Liver (tissue), 9 donors: Measurements from ENCODE around the gene P3H2. TPM values are rescaled to one million over a fixed set of nuclear protein-coding genes. Genes with fewer than 3 reads are reported as not detected.

Experiments
- DNase-seq: peaks from one replicate; pipeline ENCODE4 v3.0.0-alpha.2; 2017; ENCODE audit warnings: low spot score
- H3K27ac ChIP-seq, 2 donors: one replicate each; pipeline ENCODE4 v1.7.0; 2013; ENCODE audit warnings: inconsistent platforms in 2 of 2, low read length in 2 of 2, control low read depth in 1 of 2, low read depth in 1 of 2, mild to moderate bottlenecking in 1 of 2
- H3K27me3 ChIP-seq, 4 donors: one replicate each; pipeline versions ENCODE4 v1.6.1 to v1.7.0; 2013; ENCODE audit warnings: low read length in 3 of 4, inconsistent platforms in 1 of 4, mild to moderate bottlenecking in 1 of 4, moderate library complexity in 1 of 4; ENCODE audit not compliant: control insufficient read depth in 4 of 4, insufficient read depth in 4 of 4
- H3K36me3 ChIP-seq, 4 donors: one replicate each; pipeline versions ENCODE4 v1.6.1 to v1.7.0; 2013; ENCODE audit warnings: low read length in 3 of 4, mild to moderate bottlenecking in 3 of 4, low read depth in 1 of 4, moderate library complexity in 1 of 4; ENCODE audit not compliant: control insufficient read depth in 4 of 4, insufficient read depth in 3 of 4
- H3K4me1 ChIP-seq, 4 donors: one replicate each; pipeline versions ENCODE4 v1.6.1 to v1.7.0; 2013; ENCODE audit warnings: low read length in 3 of 4, mild to moderate bottlenecking in 3 of 4, moderate library complexity in 1 of 4; ENCODE audit not compliant: control insufficient read depth in 4 of 4, insufficient read depth in 4 of 4
- H3K4me3 ChIP-seq, 3 donors: one replicate each; pipeline versions ENCODE4 v1.6.1 to v1.7.0; 2013; ENCODE audit warnings: low read length in 3 of 3, control low read depth in 1 of 3, low read depth in 1 of 3, mild to moderate bottlenecking in 1 of 3
- H3K9ac ChIP-seq, 2 donors: one replicate each; pipeline ENCODE4 v1.7.0; 2013; ENCODE audit warnings: low read length in 2 of 2, mild to moderate bottlenecking in 2 of 2, moderate library complexity in 2 of 2, control low read depth in 1 of 2, low read depth in 1 of 2
- H3K9me3 ChIP-seq, 4 donors: one replicate each; pipeline versions ENCODE4 v1.6.1 to v1.7.0; 2013; ENCODE audit warnings: low read length in 3 of 4; ENCODE audit not compliant: control insufficient read depth in 4 of 4
- EGR1 ChIP-seq, 2 donors: IDR thresholded peaks; 2 replicates each; pipeline ENCODE4 v1.6.1; 2016 to 2018; ENCODE audit warnings: antibody characterized with exemption in 2 of 2, low read depth in 2 of 2
- FOXA1 ChIP-seq: IDR thresholded peaks from 2 replicates; pipeline ENCODE4 v1.6.1; 2016; ENCODE audit warnings: antibody characterized with exemption
- FOXA2 ChIP-seq: IDR thresholded peaks from 2 replicates; pipeline ENCODE4 v1.6.1; 2016; ENCODE audit warnings: antibody characterized with exemption
- GABPA ChIP-seq, 2 donors: IDR thresholded peaks in 1 of 2; conservative IDR thresholded peaks in 1 of 2; 2 replicates each; pipeline ENCODE4 v1.6.1; 2016; ENCODE audit warnings: antibody characterized with exemption in 2 of 2, mild to moderate bottlenecking in 1 of 2, moderate library complexity in 1 of 2
- HNF4A ChIP-seq, 2 donors: conservative IDR thresholded peaks; 2 replicates each; pipeline ENCODE4 v1.6.1; 2016; ENCODE audit warnings: antibody characterized with exemption in 2 of 2, mild to moderate bottlenecking in 2 of 2
- HNF4G ChIP-seq: IDR thresholded peaks from 2 replicates; pipeline ENCODE4 v1.6.1; 2016; ENCODE audit warnings: antibody characterized with exemption
- JUND ChIP-seq, 2 donors: IDR thresholded peaks; 2 replicates each; pipeline ENCODE4 v1.6.1; 2016; ENCODE audit warnings: antibody characterized with exemption in 2 of 2
- NR2F2 ChIP-seq: IDR thresholded peaks from 2 replicates; pipeline ENCODE4 v1.6.1; 2016; ENCODE audit warnings: antibody characterized with exemption
- RAD21 ChIP-seq, 2 donors: IDR thresholded peaks; 2 replicates each; pipeline ENCODE4 v1.6.1; 2016; ENCODE audit warnings: antibody characterized with exemption in 2 of 2, mild to moderate bottlenecking in 2 of 2
- RXRA ChIP-seq, 2 donors: IDR thresholded peaks; 2 replicates each; pipeline ENCODE4 v1.6.1; 2017 to 2018; ENCODE audit warnings: antibody characterized with exemption in 2 of 2, mild to moderate bottlenecking in 1 of 2
- SP1 ChIP-seq: IDR thresholded peaks from 2 replicates; pipeline ENCODE4 v1.6.1; 2018; ENCODE audit warnings: antibody characterized with exemption, mild to moderate bottlenecking
- TAF1 ChIP-seq: conservative IDR thresholded peaks from 2 replicates; pipeline ENCODE4 v1.6.1; 2016; ENCODE audit warnings: antibody characterized with exemption, mild to moderate bottlenecking
- WGBS: extraction: QIAGEN DNeasy Blood & Tissue Kit; methylation state at CpG from one replicate; pipeline ENCODE4 v1.1.7; 2013; 5-methylcytosine and 5-hydroxymethylcytosine counted together
- polyA plus RNA-seq, 2 donors: library from polyadenylated mRNA; stranded (reverse) in 1 of 2; unstranded in 1 of 2; fragments of 200-250 nt in 1 of 2; fragments of >200 nt in 1 of 2; fragmentation: Nextera tagmentation in 1 of 2; extraction: Ambion mirVana in 1 of 2; gene quantifications; one replicate each; pipeline versions ENCODE4 v1.2.1 to v1.2.3, GENCODE V29; 2013 to 2015
- total RNA-seq, 2 donors: library from RNA; depleted of rRNA; stranded (reverse); fragments of >200 nt; gene quantifications; one replicate each; pipeline ENCODE4 v1.2.3, GENCODE V29; 2014
- TF ChIP-seq, protein P1 (sequence below): IDR thresholded peaks from 2 replicates; pipeline ENCODE4 v1.6.1; 2016; ENCODE audit warnings: antibody characterized with exemption
- TF ChIP-seq, protein P2 (sequence below): IDR thresholded peaks from 2 replicates; pipeline ENCODE4 v1.6.1; 2016; ENCODE audit warnings: antibody characterized with exemption
- TF ChIP-seq, protein P3 (sequence below): IDR thresholded peaks from 2 replicates; pipeline ENCODE4 v1.6.1; 2016; ENCODE audit warnings: antibody characterized with exemption
- TF ChIP-seq, protein P4 (sequence below): fragments of 150-350 bp; IDR thresholded peaks from 2 replicates; pipeline ENCODE4 v1.5.1; 2017; ENCODE audit warnings: improper control_type of control experiment, low read depth, low read length; ENCODE audit not compliant: missing input control
- TF ChIP-seq, protein P5 (sequence below): IDR thresholded peaks from 2 replicates; pipeline ENCODE4 v1.6.1; 2016; ENCODE audit warnings: antibody characterized with exemption, mild to moderate bottlenecking
- donor health status: healthy.
- donor health status: healthy.
- donor health status: healthy.
- donor health status: healthy.
- donor health status: healthy.

P3H2 gene
- total and polyA plus RNA-seq, 4 donors, result 1.9 to 6.9 (median 4.1) TPM

DNA sequence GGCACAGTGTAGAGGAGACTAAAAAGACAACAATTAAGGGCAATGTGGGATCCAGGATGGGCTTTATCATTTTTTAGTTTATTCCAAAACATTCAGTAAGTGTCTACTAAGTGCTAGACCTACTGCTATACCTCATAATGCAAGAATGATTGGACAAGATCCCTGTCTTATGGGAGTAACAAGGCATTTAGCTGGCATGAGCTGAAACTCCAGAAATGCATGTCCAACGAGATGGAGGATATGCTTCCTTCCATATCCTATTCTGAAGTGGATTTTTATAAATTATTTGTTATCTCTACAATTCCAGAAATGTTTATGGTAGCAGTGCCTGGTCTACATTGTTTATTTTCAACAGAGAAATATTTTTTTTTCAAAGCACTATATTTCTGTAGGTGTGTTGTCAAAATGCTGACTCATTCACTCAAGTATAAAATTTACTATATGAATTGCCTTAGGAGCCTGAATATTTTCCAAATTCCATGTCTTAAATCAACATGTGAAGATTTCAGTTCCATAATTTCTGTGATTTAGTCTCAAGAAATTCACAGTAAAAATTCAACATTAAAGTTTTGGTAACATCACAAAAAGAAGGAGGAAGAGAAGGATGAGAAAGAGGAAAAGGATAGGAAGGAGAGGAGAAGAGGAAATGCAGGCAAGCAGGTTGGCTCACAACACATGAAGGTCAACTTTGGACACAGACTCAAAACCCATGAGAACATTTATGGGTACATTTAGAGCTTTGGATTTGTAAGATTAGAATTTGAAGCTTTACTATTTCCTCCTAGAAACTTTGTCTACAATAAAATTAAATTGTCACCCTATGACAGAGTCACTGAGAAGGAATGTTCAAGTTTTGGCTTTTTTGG, 88.6 kb downstream of the P3H2 start:
- H3K9ac ChIP-seq, result no peak overlapping the region
- H3K9me3 ChIP-seq, result no peaks in the 10 kb centered on the region
- H3K4me1 ChIP-seq, result no peaks in the 10 kb centered on the region
- DNase-seq, result no peak
- no peaks in the 10 kb centered on the region for H3K36me3 ChIP-seq
- TF ChIP-seq RAD21 (IDR thresholded peaks at IDR 0.05) (no peak), HNF4A (conservative IDR thresholded peaks at IDR 0.05) (no peak)
- H3K4me3 ChIP-seq, result no peak overlapping the region
- peaks cover 0 to 2% (median 0%) of the 10 kb centered on the region in 4 donors for H3K27me3 ChIP-seq
- WGBS, result 58% methylated on average over 1 of the region's 1 CpG
- H3K27ac ChIP-seq, result no peak overlapping the region

DNA sequence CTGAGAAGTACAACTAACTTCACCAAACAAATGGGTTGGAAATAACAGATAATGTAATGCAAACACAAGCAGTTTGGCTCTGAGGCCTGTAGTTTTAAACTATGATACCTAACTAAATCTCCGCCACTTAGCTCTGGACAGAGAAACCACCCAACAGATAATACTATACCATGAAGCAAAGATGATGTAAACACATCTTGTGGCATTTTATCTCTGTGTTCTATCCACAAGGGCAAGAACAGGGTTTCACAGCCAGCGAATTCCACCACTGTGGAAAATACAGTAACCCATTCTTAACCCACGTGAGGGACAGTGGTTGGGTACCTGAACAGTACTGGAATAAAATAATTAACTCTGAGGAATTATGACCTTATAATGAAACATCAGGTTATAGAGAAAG, 93.6 kb downstream of the P3H2 start:
- Histone ChIP-seq H3K9me3 (no peaks in the 10 kb centered on the region), H3K27ac (no peak overlapping the region), H3K27me3 (no peaks in the 10 kb centered on the region), H3K4me3 (no peak overlapping the region), H3K9ac (no peak overlapping the region), H3K4me1 (no peaks in the 10 kb centered on the region), H3K36me3 (no peaks in the 10 kb centered on the region)
- DNase-seq, result no peak
- 93% methylated on average over 3 of the region's 3 CpGs for WGBS
- TF ChIP-seq, protein P1, sequence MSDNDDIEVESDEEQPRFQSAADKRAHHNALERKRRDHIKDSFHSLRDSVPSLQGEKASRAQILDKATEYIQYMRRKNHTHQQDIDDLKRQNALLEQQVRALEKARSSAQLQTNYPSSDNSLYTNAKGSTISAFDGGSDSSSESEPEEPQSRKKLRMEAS, result no peak
- TF ChIP-seq RAD21 (IDR thresholded peaks at IDR 0.05), result no peak
- no peak for TF ChIP-seq SP1
- TF ChIP-seq, protein P2, sequence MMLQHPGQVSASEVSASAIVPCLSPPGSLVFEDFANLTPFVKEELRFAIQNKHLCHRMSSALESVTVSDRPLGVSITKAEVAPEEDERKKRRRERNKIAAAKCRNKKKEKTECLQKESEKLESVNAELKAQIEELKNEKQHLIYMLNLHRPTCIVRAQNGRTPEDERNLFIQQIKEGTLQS, result no peak
- TF ChIP-seq TAF1, result no peak
- TF ChIP-seq GABPA (IDR thresholded peaks at IDR 0.05 in 1 of 2, conservative IDR thresholded peaks at IDR 0.05 in 1 of 2), result no peak
- no peak for TF ChIP-seq HNF4A (conservative IDR thresholded peaks at IDR 0.05)
- TF ChIP-seq FOXA2, result no peak
- no peak for TF ChIP-seq JUND (IDR thresholded peaks at IDR 0.05)
- TF ChIP-seq HNF4G, result no peak
- TF ChIP-seq, protein P3, sequence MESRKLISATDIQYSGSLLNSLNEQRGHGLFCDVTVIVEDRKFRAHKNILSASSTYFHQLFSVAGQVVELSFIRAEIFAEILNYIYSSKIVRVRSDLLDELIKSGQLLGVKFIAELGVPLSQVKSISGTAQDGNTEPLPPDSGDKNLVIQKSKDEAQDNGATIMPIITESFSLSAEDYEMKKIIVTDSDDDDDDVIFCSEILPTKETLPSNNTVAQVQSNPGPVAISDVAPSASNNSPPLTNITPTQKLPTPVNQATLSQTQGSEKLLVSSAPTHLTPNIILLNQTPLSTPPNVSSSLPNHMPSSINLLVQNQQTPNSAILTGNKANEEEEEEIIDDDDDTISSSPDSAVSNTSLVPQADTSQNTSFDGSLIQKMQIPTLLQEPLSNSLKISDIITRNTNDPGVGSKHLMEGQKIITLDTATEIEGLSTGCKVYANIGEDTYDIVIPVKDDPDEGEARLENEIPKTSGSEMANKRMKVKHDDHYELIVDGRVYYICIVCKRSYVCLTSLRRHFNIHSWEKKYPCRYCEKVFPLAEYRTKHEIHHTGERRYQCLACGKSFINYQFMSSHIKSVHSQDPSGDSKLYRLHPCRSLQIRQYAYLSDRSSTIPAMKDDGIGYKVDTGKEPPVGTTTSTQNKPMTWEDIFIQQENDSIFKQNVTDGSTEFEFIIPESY, result no peak
- TF ChIP-seq NR2F2, result no peak
- TF ChIP-seq, protein P4, sequence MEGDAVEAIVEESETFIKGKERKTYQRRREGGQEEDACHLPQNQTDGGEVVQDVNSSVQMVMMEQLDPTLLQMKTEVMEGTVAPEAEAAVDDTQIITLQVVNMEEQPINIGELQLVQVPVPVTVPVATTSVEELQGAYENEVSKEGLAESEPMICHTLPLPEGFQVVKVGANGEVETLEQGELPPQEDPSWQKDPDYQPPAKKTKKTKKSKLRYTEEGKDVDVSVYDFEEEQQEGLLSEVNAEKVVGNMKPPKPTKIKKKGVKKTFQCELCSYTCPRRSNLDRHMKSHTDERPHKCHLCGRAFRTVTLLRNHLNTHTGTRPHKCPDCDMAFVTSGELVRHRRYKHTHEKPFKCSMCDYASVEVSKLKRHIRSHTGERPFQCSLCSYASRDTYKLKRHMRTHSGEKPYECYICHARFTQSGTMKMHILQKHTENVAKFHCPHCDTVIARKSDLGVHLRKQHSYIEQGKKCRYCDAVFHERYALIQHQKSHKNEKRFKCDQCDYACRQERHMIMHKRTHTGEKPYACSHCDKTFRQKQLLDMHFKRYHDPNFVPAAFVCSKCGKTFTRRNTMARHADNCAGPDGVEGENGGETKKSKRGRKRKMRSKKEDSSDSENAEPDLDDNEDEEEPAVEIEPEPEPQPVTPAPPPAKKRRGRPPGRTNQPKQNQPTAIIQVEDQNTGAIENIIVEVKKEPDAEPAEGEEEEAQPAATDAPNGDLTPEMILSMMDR, result no peak
- TF ChIP-seq FOXA1, result no peak
- TF ChIP-seq EGR1 (IDR thresholded peaks at IDR 0.05; ENCODE audit: low read depth in 2 of 2), result no peak
- no peak for TF ChIP-seq RXRA (IDR thresholded peaks at IDR 0.05)
- TF ChIP-seq, protein P5, sequence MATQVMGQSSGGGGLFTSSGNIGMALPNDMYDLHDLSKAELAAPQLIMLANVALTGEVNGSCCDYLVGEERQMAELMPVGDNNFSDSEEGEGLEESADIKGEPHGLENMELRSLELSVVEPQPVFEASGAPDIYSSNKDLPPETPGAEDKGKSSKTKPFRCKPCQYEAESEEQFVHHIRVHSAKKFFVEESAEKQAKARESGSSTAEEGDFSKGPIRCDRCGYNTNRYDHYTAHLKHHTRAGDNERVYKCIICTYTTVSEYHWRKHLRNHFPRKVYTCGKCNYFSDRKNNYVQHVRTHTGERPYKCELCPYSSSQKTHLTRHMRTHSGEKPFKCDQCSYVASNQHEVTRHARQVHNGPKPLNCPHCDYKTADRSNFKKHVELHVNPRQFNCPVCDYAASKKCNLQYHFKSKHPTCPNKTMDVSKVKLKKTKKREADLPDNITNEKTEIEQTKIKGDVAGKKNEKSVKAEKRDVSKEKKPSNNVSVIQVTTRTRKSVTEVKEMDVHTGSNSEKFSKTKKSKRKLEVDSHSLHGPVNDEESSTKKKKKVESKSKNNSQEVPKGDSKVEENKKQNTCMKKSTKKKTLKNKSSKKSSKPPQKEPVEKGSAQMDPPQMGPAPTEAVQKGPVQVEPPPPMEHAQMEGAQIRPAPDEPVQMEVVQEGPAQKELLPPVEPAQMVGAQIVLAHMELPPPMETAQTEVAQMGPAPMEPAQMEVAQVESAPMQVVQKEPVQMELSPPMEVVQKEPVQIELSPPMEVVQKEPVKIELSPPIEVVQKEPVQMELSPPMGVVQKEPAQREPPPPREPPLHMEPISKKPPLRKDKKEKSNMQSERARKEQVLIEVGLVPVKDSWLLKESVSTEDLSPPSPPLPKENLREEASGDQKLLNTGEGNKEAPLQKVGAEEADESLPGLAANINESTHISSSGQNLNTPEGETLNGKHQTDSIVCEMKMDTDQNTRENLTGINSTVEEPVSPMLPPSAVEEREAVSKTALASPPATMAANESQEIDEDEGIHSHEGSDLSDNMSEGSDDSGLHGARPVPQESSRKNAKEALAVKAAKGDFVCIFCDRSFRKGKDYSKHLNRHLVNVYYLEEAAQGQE, result no peak
